ENCODE results near the gene MSANTD2. TPM values are rescaled to one million over a fixed set of nuclear protein-coding genes. Genes with fewer than 3 reads are reported as not detected.

MSANTD2 gene
- 8.2 and 14.8 TPM in 2 replicates for total RNA-seq (2014; rRNA removed; shearing (Covaris generic); ENCODE audit: low replicate concordance)

DNA sequence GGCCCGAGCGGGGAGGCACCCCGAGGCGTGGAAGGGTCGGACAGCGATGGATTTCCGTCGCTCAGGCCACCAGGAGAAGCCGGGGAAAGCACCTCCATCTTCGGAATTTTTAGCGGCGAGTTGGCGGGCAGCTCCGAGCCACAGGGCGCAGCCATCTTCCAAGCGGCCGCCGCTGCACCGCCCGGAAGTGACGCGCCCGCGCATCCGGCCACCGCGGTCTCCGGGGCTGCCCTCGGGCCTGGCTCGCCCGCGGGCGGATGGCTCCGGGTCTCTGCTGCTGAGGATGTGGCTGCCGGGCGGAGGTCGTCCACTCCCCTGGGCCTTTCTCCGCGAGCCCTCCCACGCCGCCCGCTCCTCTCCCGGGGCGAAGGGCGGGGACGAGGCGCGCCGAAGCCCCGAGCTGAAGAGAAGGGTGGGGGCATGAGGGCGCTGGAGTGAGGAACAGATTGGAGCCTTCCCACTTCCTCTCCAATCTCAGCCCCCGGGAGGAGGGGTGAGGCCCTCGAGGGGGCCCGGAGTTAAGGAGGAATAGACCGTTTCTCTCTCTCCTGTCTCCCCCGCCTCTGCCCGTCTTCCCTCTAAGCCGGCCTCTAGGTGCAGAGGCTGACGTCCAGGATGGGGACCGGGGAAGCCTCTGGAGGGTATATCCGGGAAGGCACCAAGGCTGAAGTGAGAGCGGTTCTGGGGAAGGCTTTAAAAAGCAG, at the start of gene MSANTD2:
Gene MSANTD2 (minus strand): TSS at position 181 of the 704 bp plus-strand sequence. CDS start 26 bp downstream, at position 155.
- no peaks in the 10 kb centered on the region for H3K9me3 ChIP-seq
- no peaks in the 10 kb centered on the region for H3K36me3 ChIP-seq
- peak within 1 kb of the TSS; percentile 95 for H3K4me3 ChIP-seq
- no peaks in the 10 kb centered on the region for H3K27me3 ChIP-seq
- DNase-seq, result peak; percentile 80

DNA sequence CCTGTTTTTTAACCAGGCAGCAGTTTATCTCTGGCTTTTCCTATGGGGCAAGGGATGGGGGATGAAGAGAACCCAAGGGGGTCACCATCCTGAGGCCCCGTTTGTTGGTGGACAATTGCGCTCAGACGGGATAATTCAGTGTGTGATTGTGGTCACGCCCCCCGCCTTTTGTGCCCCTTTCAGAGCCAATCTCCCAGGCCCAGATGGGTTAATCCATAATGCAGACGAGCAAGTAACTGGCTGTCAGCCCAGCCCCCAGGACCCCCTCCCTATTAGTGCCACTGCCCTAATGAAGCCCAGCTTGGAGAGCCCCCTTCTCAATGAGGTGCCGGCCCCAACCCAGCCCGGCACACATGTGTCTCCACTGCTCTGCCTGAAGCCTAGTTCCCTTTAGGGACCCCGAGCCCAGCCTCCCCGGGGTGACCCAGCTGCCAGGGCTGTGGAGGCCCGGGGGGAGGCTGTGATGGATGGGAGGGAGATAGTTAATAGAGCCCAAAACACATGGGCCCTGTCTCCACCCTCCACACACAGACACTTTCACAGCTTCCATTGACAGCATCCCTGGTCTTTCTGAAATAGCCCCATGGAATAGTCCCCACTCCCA, 46.0 kb upstream of the MSANTD2 start:
- Histone ChIP-seq H3K9me3 (0 out of 2 replicates have a peak, but pooled peaks cover 2% of the 10 kb centered on the region), H3K4me3 (no peak overlapping the region), H3K36me3 (no peaks in the 10 kb centered on the region), H3K27me3 (peaks cover 52% of the 10 kb centered on the region)
- DNase-seq, result no peak

DNA sequence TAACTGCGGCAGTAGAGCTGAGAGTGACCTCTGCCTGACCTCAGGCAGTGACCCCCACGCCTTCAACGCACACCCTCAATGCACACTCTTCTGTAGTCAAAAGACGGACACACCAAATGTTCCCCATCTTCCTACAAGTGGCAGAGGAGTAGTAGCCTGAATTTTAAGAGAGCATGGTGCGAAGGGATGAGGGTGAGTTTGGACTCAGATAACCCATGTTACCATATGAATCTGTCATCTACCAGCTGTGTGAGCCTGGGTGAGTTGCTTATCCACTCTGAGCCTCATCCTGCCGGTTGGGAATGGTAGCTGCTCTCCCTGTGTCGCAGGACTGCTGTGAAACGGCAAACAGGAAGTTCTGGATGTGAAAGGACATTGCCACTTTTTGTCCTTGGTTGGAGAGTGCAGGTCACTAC, 44.5 kb upstream of the MSANTD2 start:
- DNase-seq, result no peak
- peaks cover 44% of the 10 kb centered on the region for H3K27me3 ChIP-seq
- no peaks in the 10 kb centered on the region for H3K36me3 ChIP-seq
- H3K4me3 ChIP-seq, result no peak overlapping the region
- 0 out of 2 replicates have a peak, but pooled peaks cover 2% of the 10 kb centered on the region for H3K9me3 ChIP-seq

DNA sequence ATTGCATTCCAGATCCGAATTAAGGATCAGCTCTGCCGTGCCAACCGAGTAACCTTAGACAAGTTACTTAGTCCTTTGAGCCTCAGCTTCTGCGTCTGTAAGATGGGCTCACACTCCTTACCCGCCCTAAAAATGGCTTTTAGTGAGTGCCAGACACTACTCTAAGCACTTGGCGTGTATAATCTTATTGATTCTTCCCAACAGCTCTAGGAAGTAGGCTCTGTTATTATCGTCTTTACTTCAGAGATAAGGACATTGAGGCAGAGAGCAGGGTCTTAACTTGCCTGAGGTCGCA, 43.4 kb upstream of the MSANTD2 start:
- H3K27me3 ChIP-seq, result peaks cover 41% of the 10 kb centered on the region
- no peak for DNase-seq
- no peak overlapping the region for H3K4me3 ChIP-seq
- no peaks in the 10 kb centered on the region for H3K36me3 ChIP-seq
- no peaks in the 10 kb centered on the region for H3K9me3 ChIP-seq

DNA sequence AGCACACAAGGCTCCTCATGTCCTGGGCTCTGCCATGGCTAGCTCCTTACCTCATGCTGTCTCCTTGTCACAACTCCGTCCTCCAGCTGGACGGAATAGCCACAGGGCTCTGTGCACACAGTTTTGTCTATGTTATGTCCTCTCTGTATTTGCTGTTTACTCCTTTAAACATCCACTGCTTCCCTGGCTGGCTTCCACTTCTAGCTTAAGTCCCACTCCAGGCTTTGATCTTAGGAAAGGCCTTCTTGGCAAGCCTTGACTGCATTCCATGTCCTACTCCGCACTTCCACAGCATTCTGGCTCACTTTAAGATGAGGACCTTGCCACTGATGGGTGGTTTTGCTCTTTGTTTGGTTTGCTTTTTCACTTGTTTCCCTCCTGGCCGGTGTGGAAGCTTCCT, 42.1 kb upstream of the MSANTD2 start:
- Histone ChIP-seq H3K9me3 (no peaks in the 10 kb centered on the region), H3K36me3 (no peaks in the 10 kb centered on the region), H3K4me3 (no peak overlapping the region), H3K27me3 (peaks cover 29% of the 10 kb centered on the region)
- no peak for DNase-seq

DNA sequence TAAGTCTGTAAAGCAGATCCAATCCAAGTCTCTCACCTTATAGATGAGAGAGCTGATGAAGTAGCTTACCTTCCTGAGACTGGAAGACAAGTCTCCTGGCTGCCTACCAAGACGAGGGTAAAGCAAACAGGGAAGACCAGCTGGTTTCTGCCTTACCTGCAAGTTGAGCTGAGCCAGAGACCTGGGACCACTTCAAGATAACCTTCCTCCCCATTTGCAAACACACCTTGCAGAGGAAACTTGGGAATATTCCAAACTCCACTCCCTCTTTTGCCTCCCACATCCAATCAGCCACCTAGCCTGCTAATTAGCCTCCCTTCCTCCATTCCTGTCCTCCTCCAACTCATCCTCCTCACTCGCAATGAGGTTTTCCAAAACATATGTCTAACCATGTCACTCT, 41.6 kb upstream of the MSANTD2 start:
- H3K36me3 ChIP-seq, result no peaks in the 10 kb centered on the region
- H3K27me3 ChIP-seq, result peaks cover 24% of the 10 kb centered on the region
- H3K4me3 ChIP-seq, result no peak overlapping the region
- H3K9me3 ChIP-seq, result no peaks in the 10 kb centered on the region
- no peak for DNase-seq

DNA sequence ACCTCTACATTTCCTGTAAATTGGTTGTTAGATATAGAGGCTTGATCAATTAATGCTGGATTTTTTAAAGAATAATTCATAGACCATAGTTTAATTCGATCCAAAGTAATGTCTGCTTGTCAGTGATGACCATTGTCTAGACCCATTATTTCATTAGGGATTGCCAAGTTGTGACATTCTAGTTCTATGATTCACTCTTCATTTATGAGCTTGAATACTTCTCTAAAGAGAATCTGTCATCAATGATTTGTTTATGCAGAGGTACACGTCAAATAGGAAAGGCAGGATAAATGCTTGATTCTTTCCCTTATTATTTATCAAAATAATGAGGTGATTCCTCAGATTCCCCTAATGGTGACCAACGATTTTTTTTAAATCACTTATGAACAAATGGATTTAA, 41.0 kb upstream of the MSANTD2 start:
- Histone ChIP-seq H3K9me3 (no peaks in the 10 kb centered on the region), H3K27me3 (peaks cover 24% of the 10 kb centered on the region), H3K36me3 (no peaks in the 10 kb centered on the region), H3K4me3 (no peak overlapping the region)
- DNase-seq, result no peak

DNA sequence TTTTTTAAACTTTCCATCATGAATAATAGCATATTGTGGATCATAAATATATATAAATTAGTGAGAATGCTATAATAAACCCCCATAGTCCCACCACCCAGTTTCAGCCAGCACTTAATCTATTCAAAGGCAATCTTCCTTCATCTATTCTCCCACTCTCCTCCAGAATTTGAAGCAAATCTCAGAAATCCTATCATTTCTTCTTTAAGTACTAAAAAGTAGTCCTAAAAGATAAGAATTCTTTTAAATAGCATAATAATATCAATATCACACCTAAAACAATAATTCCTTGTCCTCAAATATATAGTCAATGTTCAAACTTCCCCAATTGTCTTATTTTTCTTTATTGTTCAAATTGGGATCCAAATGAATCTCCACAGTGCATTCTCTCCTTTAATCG, 40.5 kb upstream of the MSANTD2 start:
- no peaks in the 10 kb centered on the region for H3K36me3 ChIP-seq
- no peak overlapping the region for H3K4me3 ChIP-seq
- DNase-seq, result no peak
- H3K9me3 ChIP-seq, result no peaks in the 10 kb centered on the region
- peaks cover 20% of the 10 kb centered on the region for H3K27me3 ChIP-seq

DNA sequence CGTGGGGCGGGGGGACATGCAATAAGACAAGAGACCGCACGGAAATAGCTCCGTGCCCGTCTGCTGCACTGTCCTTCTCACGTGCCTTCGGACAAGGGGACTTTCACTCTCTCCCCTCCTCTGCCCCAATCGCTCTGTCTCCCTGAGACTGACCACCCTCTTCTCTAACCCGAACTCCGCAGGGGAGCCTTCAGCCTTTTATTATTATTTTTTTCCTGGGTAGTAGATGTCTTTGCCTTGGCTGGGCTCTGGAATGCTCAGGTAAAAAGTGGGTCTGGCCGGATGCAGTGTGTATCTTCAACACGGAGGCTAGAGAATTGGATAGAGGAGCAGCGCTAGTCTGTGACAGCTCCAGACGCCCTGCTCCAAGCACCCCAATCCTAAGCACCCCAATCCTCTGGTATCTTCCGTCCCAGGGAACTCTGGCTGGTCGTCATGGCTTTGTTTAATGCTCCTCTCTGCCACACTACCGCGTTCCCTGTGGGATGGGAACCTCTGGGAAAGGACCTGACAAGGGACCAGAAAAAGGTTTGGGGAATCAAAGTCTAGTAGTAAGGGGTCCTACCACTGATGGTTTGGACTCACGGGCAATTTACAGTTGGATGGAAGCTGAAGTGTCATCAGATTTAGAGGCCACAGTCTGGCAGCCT, 39.9 kb upstream of the MSANTD2 start:
- Histone ChIP-seq H3K27me3 (peaks cover 18% of the 10 kb centered on the region), H3K9me3 (no peaks in the 10 kb centered on the region), H3K36me3 (no peaks in the 10 kb centered on the region), H3K4me3 (no peak overlapping the region)
- DNase-seq, result no peak

DNA sequence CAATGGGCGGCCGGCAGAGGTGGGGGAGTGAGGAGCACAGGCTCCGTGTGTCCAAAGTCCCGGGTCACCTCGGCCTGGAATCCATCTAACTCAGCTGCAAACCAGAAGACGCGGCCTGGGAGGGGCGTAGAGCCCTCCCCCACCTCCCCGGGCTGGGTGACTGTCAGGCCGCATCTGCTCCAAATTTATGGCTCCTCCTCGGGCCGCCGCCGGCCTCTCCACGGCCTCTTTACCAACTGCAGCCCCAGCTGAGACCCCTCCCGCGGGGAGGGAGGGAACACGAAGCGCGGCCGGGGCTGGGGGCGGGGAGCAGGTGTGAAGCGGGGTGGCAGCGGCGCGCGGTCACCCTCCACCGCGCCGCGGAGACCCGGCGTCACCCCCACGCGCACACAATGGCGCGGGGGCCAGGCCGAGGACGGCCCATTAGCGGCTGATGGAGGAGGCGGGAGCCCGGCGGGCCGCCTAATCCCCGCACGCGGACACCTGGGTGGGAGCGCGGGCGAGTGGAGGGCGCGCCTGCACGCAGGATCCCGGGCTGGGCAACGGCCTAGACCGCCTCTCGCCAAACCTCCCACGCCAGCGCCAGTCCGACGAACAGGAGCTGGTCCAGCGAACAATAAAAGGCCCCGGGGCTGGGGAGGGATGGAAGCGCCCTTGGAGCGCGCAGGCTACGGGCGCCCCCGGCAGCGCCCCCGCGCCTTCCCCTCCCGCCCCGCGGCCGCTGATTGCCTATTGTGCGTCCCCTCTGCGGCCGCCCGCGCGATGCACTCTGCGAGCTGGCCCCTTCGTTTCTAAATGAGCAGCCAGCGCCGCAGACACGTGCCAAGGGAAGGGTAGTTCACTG, 39.1 kb upstream of the MSANTD2 start:
- DNase-seq, result no peak
- H3K4me3 ChIP-seq, result no peak overlapping the region

DNA sequence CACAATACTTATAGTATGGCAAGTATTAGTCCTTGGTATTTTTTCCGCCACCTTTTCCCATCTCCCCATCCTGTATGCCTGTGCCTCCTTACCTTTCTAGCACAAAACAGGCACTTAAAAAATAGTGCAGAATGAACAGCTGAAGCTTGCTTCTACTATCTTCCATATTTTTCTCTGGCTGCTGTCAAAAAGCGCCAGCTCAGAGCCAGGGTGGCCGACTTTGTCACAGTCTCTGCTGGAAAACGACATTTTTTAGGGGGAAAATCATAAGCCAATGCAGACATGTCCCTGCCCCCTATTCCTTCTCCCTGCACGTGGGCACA, 38.6 kb upstream of the MSANTD2 start:
- H3K27me3 ChIP-seq, result peaks cover 11% of the 10 kb centered on the region
- H3K36me3 ChIP-seq, result no peaks in the 10 kb centered on the region
- H3K9me3 ChIP-seq, result no peaks in the 10 kb centered on the region
- no peak for DNase-seq
- no peak overlapping the region for H3K4me3 ChIP-seq

More for the DNA sequence above, 39.1 kb upstream of the MSANTD2 start:
- Histone ChIP-seq H3K27me3 (peaks cover 16% of the 10 kb centered on the region), H3K36me3 (no peaks in the 10 kb centered on the region), H3K9me3 (no peaks in the 10 kb centered on the region)

DNA sequence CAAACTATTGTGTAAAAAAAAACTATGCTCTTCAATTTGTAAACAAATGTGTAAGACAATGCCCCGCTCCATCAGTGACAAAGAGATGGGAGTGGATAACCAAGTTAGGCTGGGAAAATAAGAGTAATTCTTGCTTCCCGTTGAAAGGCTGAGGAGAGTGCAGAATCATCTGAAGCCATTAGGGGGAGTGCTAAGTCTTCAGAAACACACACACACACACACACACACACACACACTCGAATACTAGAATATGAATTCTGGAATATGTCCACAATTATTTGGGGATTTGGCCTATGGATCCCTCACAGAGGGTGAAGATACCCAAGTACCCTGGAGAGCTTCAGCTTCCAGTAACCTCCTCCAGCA, 37.3 kb upstream of the MSANTD2 start:
- H3K36me3 ChIP-seq, result no peaks in the 10 kb centered on the region
- H3K9me3 ChIP-seq, result no peaks in the 10 kb centered on the region
- H3K27me3 ChIP-seq, result peaks cover 10% of the 10 kb centered on the region; the same call in 1 of the 2 replicates
- H3K4me3 ChIP-seq, result no peak overlapping the region
- peak; percentile 28 for DNase-seq

DNA sequence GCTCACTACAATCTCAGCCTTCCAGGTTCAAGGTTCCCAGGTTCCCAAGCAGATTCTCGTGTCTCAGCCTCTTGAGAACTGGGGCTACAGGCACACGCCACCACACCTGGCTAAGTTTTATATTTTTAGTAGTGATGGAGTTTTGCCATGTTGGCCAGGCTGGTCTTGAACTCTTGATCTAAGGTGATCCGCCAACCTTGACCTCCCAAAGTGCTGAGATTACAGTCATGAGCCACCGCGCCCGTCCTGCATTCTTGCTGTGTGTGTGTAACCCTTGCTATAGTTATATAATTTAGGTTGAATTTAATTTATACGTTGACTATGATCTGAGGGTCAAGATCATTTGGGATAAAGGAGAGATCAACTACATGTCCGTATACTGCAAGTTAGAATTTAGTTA, 35.7 kb upstream of the MSANTD2 start:
- DNase-seq, result no peak
- H3K4me3 ChIP-seq, result no peak overlapping the region
- H3K9me3 ChIP-seq, result no peaks in the 10 kb centered on the region

DNA sequence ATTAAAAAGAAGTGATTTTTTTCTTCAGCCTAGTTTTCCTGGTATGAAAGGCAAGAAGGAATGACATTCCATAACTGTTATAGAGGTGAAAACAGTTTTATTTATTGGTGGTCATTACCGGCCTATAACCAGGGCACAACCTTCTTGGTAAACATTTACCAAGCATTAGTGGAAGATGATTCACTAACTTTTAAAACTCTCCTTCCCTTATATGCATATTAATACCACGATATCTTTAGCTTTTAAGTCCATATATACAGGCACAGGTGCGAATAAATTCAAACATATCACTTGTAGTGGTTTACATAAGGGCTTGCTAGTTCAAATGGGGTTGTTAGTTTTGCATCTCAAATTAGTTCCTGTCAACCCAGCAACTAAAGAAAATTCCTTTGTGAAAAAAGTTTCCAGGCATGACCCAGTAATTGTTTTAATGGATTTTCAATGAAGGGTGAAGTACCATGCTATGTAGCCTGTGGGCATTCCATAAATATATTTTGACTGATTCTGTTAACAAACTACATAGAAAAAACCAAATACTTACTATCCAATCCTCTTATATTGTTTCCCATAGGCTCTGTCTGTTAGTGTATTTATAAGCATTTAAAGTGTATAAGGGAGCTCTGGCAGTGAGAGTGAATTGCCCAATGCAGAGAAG, 34.4 kb upstream of the MSANTD2 start:
- Histone ChIP-seq H3K9me3 (no peaks in the 10 kb centered on the region), H3K4me3 (no peak overlapping the region)

More for the DNA sequence above, 35.7 kb upstream of the MSANTD2 start:
- H3K36me3 ChIP-seq, result no peaks in the 10 kb centered on the region
- peaks cover 10% of the 10 kb centered on the region; the same call in 1 of the 2 replicates for H3K27me3 ChIP-seq

DNA sequence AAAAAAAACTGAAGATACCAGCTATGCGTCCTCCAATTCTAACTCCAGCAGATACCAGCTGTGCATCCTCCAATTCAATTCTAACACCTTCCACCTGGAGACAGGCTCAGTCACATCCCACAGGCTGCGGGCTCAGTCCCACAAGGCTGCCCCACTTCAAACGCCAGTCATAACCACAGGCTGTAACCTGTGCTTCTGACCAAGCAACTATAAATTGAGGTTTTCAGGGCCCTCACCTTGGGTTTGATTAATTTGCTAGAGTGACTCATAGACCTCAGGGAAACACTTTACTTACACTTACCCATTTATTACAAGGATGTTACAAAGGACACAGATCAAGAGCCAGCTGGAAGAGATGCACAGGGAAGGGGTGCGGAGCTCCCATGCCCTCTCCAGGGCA, 32.4 kb upstream of the MSANTD2 start:
- H3K36me3 ChIP-seq, result no peaks in the 10 kb centered on the region
- no peak for DNase-seq
- H3K9me3 ChIP-seq, result no peaks in the 10 kb centered on the region
- H3K27me3 ChIP-seq, result no peaks in the 10 kb centered on the region
- no peak overlapping the region for H3K4me3 ChIP-seq

More for the DNA sequence above, 34.4 kb upstream of the MSANTD2 start:
- H3K36me3 ChIP-seq, result no peaks in the 10 kb centered on the region
- 0 out of 2 replicates have a peak, but pooled peaks cover 2% of the 10 kb centered on the region for H3K27me3 ChIP-seq
- DNase-seq, result no peak

DNA sequence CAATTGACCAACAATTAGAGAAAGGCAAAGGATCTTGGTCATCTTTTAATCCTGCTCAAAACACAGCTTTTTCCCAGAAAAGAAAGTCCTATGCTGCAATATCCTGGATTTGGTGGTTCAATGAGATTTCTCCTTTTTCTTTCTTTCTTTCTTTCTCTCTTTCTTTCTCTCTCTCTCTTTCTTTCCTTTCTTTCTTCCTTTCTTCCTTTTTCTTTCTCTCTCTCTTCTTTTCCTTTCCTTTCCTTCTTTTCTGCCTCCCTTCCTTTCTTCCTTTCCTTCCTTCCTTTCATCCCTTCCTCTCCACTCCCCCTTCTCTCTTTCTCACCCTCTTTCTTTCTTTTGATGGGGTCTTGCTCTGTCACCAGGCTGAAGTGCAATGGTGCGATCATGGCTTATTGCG, 31.7 kb upstream of the MSANTD2 start:
- Histone ChIP-seq H3K27me3 (no peaks in the 10 kb centered on the region), H3K9me3 (no peaks in the 10 kb centered on the region), H3K36me3 (no peaks in the 10 kb centered on the region), H3K4me3 (no peak overlapping the region)
- no peak for DNase-seq

DNA sequence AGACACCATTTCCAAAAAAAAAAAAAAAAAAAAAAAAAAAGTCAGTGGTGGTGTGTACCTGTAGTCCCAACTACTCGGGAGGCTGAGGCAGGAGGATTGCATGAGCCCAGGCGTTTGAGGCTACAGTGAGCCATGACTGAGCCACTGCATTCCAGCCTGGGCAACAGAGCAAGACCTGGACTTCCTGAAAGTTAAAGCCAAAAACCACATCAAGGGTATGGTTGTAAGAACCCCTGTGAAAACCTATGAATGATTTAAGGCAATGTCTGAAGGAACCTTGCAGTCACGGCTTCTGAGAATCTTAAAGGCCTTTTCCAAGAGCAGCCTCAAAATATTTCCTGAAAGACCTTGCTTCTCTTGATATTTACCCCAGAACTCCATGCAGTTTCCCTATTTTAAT, 30.5 kb upstream of the MSANTD2 start:
- no peaks in the 10 kb centered on the region for H3K9me3 ChIP-seq
- no peak overlapping the region for H3K4me3 ChIP-seq
- DNase-seq, result no peak
- H3K27me3 ChIP-seq, result no peaks in the 10 kb centered on the region
- no peaks in the 10 kb centered on the region for H3K36me3 ChIP-seq

Data from MG63 (cell line).